ENCODE measurements around the gene RGS6.

The RGS6 gene

GRCh38 chr14:72120315-72120714 lies 188.1 kb downstream of the RGS6 start:
- Histone ChIP-seq H3K9ac (ENCODE audit: low read length) (no peak overlapping the region), H3K36me3 (ENCODE audit: insufficient read depth, low read length) (no peaks in the 10 kb centered on the region), H3K27ac (ENCODE audit: low read depth, low read length, poor library complexity, severe bottlenecking) (no peak overlapping the region), H2AFZ (ENCODE audit: low read length) (no peak overlapping the region), H3K4me1 (ENCODE audit: insufficient read depth, low read length, severe bottlenecking) (no peaks in the 10 kb centered on the region), H3K9me2 (ENCODE audit: low read depth, low read length) (no peaks in the 10 kb centered on the region), H4K20me1 (ENCODE audit: insufficient read depth, low read length) (no peaks in the 10 kb centered on the region), H3K79me2 (ENCODE audit: insufficient read depth, low read length) (no peaks in the 10 kb centered on the region), H3K4me3 (ENCODE audit: low read depth, low read length, poor library complexity, severe bottlenecking) (no peak overlapping the region), H3K4me2 (ENCODE audit: low read length) (no peak overlapping the region), H3F3A (ENCODE audit: insufficient read depth, low read length) (no peaks in the 10 kb centered on the region), H3K9me3 (ENCODE audit: low read length) (no peaks in the 10 kb centered on the region), H3K27me3 (ENCODE audit: insufficient read depth, low read length) (no peaks in the 10 kb centered on the region)
- TF ChIP-seq EZH2 (IDR thresholded peaks at IDR 0.05; ENCODE audit: borderline replicate concordance, low read length) (no peak), CTCF (IDR thresholded peaks at IDR 0.05; ENCODE audit: low read length) (no peak)

GRCh38 chr14:72123755-72124154 lies 191.5 kb downstream of the RGS6 start:
- Histone ChIP-seq H3K9ac (ENCODE audit: low read length) (no peak overlapping the region), H3K9me3 (ENCODE audit: low read length) (no peaks in the 10 kb centered on the region), H4K20me1 (ENCODE audit: insufficient read depth, low read length) (no peaks in the 10 kb centered on the region), H3K36me3 (ENCODE audit: insufficient read depth, low read length) (no peaks in the 10 kb centered on the region), H3K4me3 (ENCODE audit: low read depth, low read length, poor library complexity, severe bottlenecking) (no peak overlapping the region), H3K27ac (ENCODE audit: low read depth, low read length, poor library complexity, severe bottlenecking) (no peak overlapping the region), H3F3A (ENCODE audit: insufficient read depth, low read length) (no peaks in the 10 kb centered on the region), H3K79me2 (ENCODE audit: insufficient read depth, low read length) (no peaks in the 10 kb centered on the region), H3K27me3 (ENCODE audit: insufficient read depth, low read length) (no peaks in the 10 kb centered on the region), H3K4me1 (ENCODE audit: insufficient read depth, low read length, severe bottlenecking) (no peaks in the 10 kb centered on the region), H3K4me2 (ENCODE audit: low read length) (no peak overlapping the region), H2AFZ (ENCODE audit: low read length) (no peak overlapping the region), H3K9me2 (ENCODE audit: low read depth, low read length) (no peaks in the 10 kb centered on the region)
- no peak for TF ChIP-seq EZH2 (IDR thresholded peaks at IDR 0.05; ENCODE audit: borderline replicate concordance, low read length)
- no peak for TF ChIP-seq CTCF (IDR thresholded peaks at IDR 0.05; ENCODE audit: low read length)

- Histone ChIP-seq H3K4me3 (ENCODE audit: low read depth, low read length, poor library complexity, severe bottlenecking) (no peak overlapping the region), H4K20me1 (ENCODE audit: insufficient read depth, low read length) (no peaks in the 10 kb centered on the region), H3K27me3 (ENCODE audit: insufficient read depth, low read length) (no peaks in the 10 kb centered on the region), H3K79me2 (ENCODE audit: insufficient read depth, low read length) (no peaks in the 10 kb centered on the region), H3K27ac (ENCODE audit: low read depth, low read length, poor library complexity, severe bottlenecking) (no peak overlapping the region), H3K36me3 (ENCODE audit: insufficient read depth, low read length) (no peaks in the 10 kb centered on the region), H3K9me3 (ENCODE audit: low read length) (no peaks in the 10 kb centered on the region), H3K4me2 (ENCODE audit: low read length) (no peak overlapping the region), H3K9me2 (ENCODE audit: low read depth, low read length) (no peaks in the 10 kb centered on the region), H3K9ac (ENCODE audit: low read length) (no peak overlapping the region), H3K4me1 (ENCODE audit: insufficient read depth, low read length, severe bottlenecking) (no peaks in the 10 kb centered on the region), H3F3A (ENCODE audit: insufficient read depth, low read length) (no peaks in the 10 kb centered on the region), H2AFZ (ENCODE audit: low read length) (no peak overlapping the region)
- TF ChIP-seq CTCF (IDR thresholded peaks at IDR 0.05; ENCODE audit: low read length) (no peak), EZH2 (IDR thresholded peaks at IDR 0.05; ENCODE audit: borderline replicate concordance, low read length) (no peak)
These were observed 191.9 kb downstream of the RGS6 start for GRCh38 chr14:72124171-72124570.

Data from OCI-LY1 (cell line).